ENCODE data around the gene ENTPD2. TPM values are rescaled to one million over a fixed set of nuclear protein-coding genes. Genes with fewer than 3 reads are reported as not detected.

Gene ENTPD2
- total and polyA plus RNA-seq, 9 of the 15 experiments (the other 6 are each of a cell fraction or from before 2014, with no cell fraction given): 0.04 to 0.60 (median 0.14) TPM; not detected in 4

GRCh38 chr9:137009217-137009616, 44.6 kb downstream of the ENTPD2 start:
- no peak overlapping the region for H3K4me2 ChIP-seq (ENCODE audit: insufficient read depth, low read length)
- H3K4me1 ChIP-seq (replicated peaks in 1 of 2; ENCODE audit: control insufficient read depth in 2 of 2, insufficient read depth in 2 of 2, low read length in 2 of 2): peaks cover 0 to 72% of the 10 kb centered on the region in 2 experiments; a peak in 2 of 5 replicates
- ChIA-PET POLR2A (no interaction called here), CTCF (ENCODE audit: low intra/inter-chr PET ratio) (no interaction called here)
- no peak overlapping the region for H3K27ac ChIP-seq (ENCODE audit: extremely low read depth, low read depth, low read length)
- H2AFZ ChIP-seq (ENCODE audit: low read depth, low read length): no peak overlapping the region
- in situ Hi-C loops (cut with MboI) (no loop called here), intact Hi-C loops (cut with micrococcal nuclease) (no loop called here)
- H3K27me3 ChIP-seq (ENCODE audit: control insufficient read depth in 2 of 2, insufficient read depth in 2 of 2, low read length in 2 of 2): no peaks in the 10 kb centered on the region
- H3K9ac ChIP-seq (ENCODE audit: insufficient read depth in 1 of 2, low read depth in 2 of 2, low read length in 2 of 2): no peak overlapping the region
- FAIRE-seq: no peak
- WGBS (ENCODE audit: insufficient coverage, low coverage, missing lambda C conversion rate): 72% methylated on average over 11 of the region's 18 CpGs
- H3K9me3 ChIP-seq (replicated peaks; ENCODE audit: control insufficient read depth, insufficient read depth, low read depth, low read length): 0 out of 2 replicates have a peak, but pooled peaks cover 1% of the 10 kb centered on the region
- H3K9me1 ChIP-seq (ENCODE audit: control insufficient read depth, insufficient read depth, low read length): no peaks in the 10 kb centered on the region
- H3K4me3 ChIP-seq: no peak overlapping the region
- H3K36me3 ChIP-seq (ENCODE audit: control insufficient read depth, insufficient read depth, low read length): no peaks in the 10 kb centered on the region
- no peak for DNase-seq (ENCODE audit: extremely low read depth in 1 of 4, low spot score in 3 of 4)
- no TSS peak for BruUV-seq (replicated peaks)
- ATAC-seq: no peak
- TF ChIP-seq HMG20A (CRISPR knock-in tag; conservative IDR thresholded peaks at IDR 0.05): no peak
- no peak for TF ChIP-seq EP300 (IDR thresholded peaks at IDR 0.05; ENCODE audit: low read length)
- no peak for TF ChIP-seq ZNF398 (CRISPR knock-in tag; IDR thresholded peaks at IDR 0.05)
- TF ChIP-seq HBP1 (CRISPR knock-in tag; IDR thresholded peaks at IDR 0.05): no peak
- no peak for TF ChIP-seq ASH1L (IDR thresholded peaks at IDR 0.05; ENCODE audit: borderline replicate concordance, low read depth, partially characterized antibody)
- no peak for TF ChIP-seq MEF2D (tag; conservative IDR thresholded peaks at IDR 0.05; ENCODE audit: low read depth)
- no peak for TF ChIP-seq ETV6 (IDR thresholded peaks at IDR 0.05; ENCODE audit: borderline replicate concordance in 1 of 2, low read depth in 2 of 2, low read length in 1 of 2)
- TF ChIP-seq ETV6 (CRISPR knock-in tag; IDR thresholded peaks at IDR 0.05; ENCODE audit: borderline replicate concordance): no peak
- TF ChIP-seq, protein P1, sequence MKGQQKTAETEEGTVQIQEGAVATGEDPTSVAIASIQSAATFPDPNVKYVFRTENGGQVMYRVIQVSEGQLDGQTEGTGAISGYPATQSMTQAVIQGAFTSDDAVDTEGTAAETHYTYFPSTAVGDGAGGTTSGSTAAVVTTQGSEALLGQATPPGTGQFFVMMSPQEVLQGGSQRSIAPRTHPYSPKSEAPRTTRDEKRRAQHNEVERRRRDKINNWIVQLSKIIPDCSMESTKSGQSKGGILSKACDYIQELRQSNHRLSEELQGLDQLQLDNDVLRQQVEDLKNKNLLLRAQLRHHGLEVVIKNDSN (CRISPR knock-in tag; IDR thresholded peaks at IDR 0.05): no peak
- TF ChIP-seq SAFB2 (IDR thresholded peaks at IDR 0.05; ENCODE audit: borderline replicate concordance, low read depth, low read length, severe bottlenecking): no peak
- TF ChIP-seq, protein P2, sequence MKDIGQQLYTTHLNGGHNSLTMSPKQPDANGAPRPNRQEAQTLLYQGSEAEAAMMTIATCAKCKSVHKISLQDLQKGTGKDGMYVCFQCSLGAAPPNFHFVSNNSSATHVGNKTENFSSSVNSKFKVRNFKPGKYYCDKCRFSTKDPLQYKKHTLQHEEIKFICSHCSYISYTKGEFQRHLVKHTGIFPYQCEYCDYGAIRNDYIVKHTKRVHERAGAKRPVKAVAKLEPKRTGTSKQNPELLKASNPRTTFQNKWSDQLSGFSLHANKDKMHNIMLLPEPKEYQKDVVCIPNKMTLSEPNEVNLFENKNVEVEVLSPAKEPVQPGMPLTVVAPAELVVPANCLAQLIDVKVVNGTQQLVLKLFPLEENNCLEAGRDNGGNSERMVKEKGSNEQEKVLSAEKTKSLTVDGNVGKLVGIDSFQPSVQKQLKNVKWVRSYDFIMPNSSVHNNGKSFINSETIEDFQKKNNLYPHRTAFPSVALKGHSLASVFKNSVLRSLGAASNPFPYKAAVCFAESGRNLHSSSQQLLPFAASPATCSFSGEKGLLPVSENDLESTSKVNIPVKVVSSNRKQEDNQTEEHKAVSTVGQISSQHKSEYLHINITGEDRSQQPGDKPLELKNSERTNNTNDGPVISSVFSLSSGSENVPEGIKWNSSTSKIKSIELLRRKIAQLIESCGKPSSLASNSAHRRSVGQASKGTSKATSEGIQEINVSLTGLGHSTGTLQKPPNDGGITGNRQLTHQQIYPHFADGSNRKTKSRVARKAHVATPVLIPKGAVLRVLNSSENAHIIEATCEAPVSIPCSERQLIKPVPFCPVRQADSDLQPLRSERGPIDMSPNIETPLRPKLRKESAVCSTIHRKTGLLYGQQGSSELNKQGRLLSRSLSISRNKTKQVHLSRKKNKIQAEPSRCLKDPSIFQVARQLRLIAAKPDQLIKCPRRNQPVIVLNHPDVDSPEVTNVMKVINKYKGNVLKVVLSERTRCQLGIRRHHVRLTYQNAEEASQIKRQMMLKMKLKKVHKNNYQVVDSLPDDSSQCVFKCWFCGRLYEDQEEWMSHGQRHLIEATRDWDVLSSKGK (CRISPR knock-in tag; IDR thresholded peaks at IDR 0.05): no peak
- no peak for TF ChIP-seq ZNF77 (CRISPR knock-in tag; IDR thresholded peaks at IDR 0.05)
- TF ChIP-seq POLR3G (IDR thresholded peaks at IDR 0.05; ENCODE audit: extremely low read depth, insufficient read length, insufficient replicate concordance): no peak
- TF ChIP-seq PRPF4 (IDR thresholded peaks at IDR 0.05; ENCODE audit: insufficient read depth, low read depth, low read length, poor library complexity, severe bottlenecking): no peak
- no peaks in the 10 kb centered on the region for H4K20me1 ChIP-seq (replicated peaks; ENCODE audit: control insufficient read depth, insufficient read depth, low read length)
- no peaks in the 10 kb centered on the region for H3K79me2 ChIP-seq (ENCODE audit: control insufficient read depth, insufficient read depth, low read length)

All from K562 (cell line).